Spinal cord (tissue), 10 donors: ENCODE data around the gene C9. TPM values are rescaled to one million over a fixed set of nuclear protein-coding genes. Genes with fewer than 3 reads are reported as not detected.

Experiments used
- DNase-seq, 6 donors: peaks; one replicate each; pipeline versions ENCODE4 v3.0.0 to v3.0.0-alpha.2; 2013 to 2015; ENCODE audit warnings: low spot score in 6 of 6, low read depth in 4 of 6
- H3K27ac ChIP-seq: one replicate; pipeline ENCODE4 v1.5.1; 2013; ENCODE audit warnings: low read depth, low read length, control low read depth
- H3K27me3 ChIP-seq: one replicate; pipeline ENCODE4 v1.6.1; 2013; ENCODE audit warnings: low read length; ENCODE audit not compliant: control insufficient read depth, insufficient read depth
- H3K36me3 ChIP-seq: one replicate; pipeline ENCODE4 v1.6.1; 2013; ENCODE audit warnings: low read length; ENCODE audit not compliant: control insufficient read depth, insufficient read depth
- H3K4me1 ChIP-seq: one replicate; pipeline ENCODE4 v1.6.1; 2013; ENCODE audit warnings: low read length; ENCODE audit not compliant: control insufficient read depth, insufficient read depth
- H3K4me3 ChIP-seq: one replicate; pipeline ENCODE4 v1.5.1; 2013; ENCODE audit warnings: low read depth, low read length, control low read depth
- H3K9me3 ChIP-seq: one replicate; pipeline ENCODE4 v1.6.1; 2013; ENCODE audit warnings: low read length; ENCODE audit not compliant: control insufficient read depth, insufficient read depth
- WGBS: methylation state at CpG from one replicate; pipeline ENCODE4 v1.1.5; 2013; ENCODE audit warnings: missing lambda C conversion rate; ENCODE audit not compliant: insufficient coverage; 5-methylcytosine and 5-hydroxymethylcytosine counted together
- polyA plus RNA-seq, 2 donors: library from polyadenylated mRNA; unstranded; fragments of 120-200 nt; gene quantifications; one replicate each; pipeline ENCODE4 v1.2.1, GENCODE V29; 2013; ENCODE audit not compliant: insufficient read length in 2 of 2
- total RNA-seq, 2 donors: library from RNA; depleted of rRNA in 1 of 2; stranded (reverse); fragments of 120-200 nt in 1 of 2; fragments of >200 nt in 1 of 2; gene quantifications; one replicate each; pipeline versions ENCODE4 v1.2.3 to v1.2.4, GENCODE V29; 2013 to 2014
- donor health status: healthy.

C9 gene
- total and polyA plus RNA-seq, 4 donors = 0.08 to 0.10 TPM; not detected in 2

- 89% methylated on average over 1 of the region's 4 CpGs for WGBS
- DNase-seq = no peak
- Histone ChIP-seq H3K27ac (no peak overlapping the region), H3K36me3 (no peaks in the 10 kb centered on the region), H3K4me3 (no peak overlapping the region), H3K4me1 (no peaks in the 10 kb centered on the region), H3K9me3 (peaks cover 2% of the 10 kb centered on the region), H3K27me3 (no peaks in the 10 kb centered on the region)
Observed at GRCh38 chr5:39315995-39316394, 48.3 kb downstream of the C9 start.

DNA sequence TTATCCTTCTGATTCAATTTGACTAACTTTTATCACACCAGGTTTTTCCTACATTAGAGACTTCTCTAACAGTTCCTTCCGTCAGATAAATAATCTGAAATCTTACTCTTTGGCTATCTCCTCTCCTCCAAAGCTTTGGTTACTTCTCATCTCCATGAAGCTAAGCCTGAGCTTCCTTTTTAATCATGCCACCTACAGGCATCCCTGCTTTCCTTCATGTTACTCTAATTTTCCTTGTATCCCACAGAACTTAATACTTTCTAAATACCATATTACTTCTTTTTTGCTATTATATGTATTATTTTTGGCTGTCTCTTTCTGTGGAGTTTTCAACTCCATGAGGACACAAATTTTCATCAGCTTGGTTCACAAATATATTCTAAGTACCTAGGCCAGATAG lies 49.7 kb downstream of the C9 start:
- H3K9me3 ChIP-seq = peaks cover 2% of the 10 kb centered on the region
- H3K36me3 ChIP-seq = no peaks in the 10 kb centered on the region
- 100% methylated on average over 1 of the region's 1 CpG for WGBS
- DNase-seq = no peak
- H3K4me1 ChIP-seq = no peaks in the 10 kb centered on the region
- no peaks in the 10 kb centered on the region for H3K27me3 ChIP-seq
- H3K4me3 ChIP-seq = no peak overlapping the region
- H3K27ac ChIP-seq = no peak overlapping the region

- WGBS = no CpG with 5 or more reads among the region's 1 CpG
Observed at GRCh38 chr5:39309534-39309933, 54.8 kb downstream of the C9 start.

DNA sequence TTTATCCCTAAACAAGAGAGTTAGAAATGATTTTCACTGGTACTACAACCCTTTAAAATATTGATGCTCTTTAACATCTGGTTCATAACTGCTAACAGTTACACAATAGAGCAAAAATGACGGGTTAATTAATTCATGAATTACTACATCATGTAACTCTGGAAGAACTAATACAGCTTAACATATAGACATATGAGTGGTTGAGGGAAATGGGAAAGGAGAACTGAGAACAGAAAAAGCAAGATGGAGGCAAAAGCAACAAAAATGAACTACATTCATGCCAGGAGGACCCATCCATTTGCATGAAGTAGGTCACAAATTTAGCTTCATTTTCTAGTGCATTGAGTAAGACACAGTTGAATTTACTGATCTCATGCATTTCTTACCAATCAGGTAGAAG lies 61.8 kb downstream of the C9 start:
- Histone ChIP-seq H3K4me1 (no peaks in the 10 kb centered on the region), H3K27me3 (no peaks in the 10 kb centered on the region), H3K4me3 (no peak overlapping the region), H3K27ac (no peak overlapping the region), H3K36me3 (no peaks in the 10 kb centered on the region), H3K9me3 (peaks cover 4% of the 10 kb centered on the region)
- no peak for DNase-seq
- WGBS = no CpG with 5 or more reads among the region's 1 CpG

More at GRCh38 chr5:39309534-39309933, 54.8 kb downstream of the C9 start:
- Histone ChIP-seq H3K4me1 (no peaks in the 10 kb centered on the region), H3K4me3 (no peak overlapping the region), H3K36me3 (no peaks in the 10 kb centered on the region), H3K27ac (no peak overlapping the region), H3K9me3 (no peaks in the 10 kb centered on the region), H3K27me3 (no peaks in the 10 kb centered on the region)
- DNase-seq = no peak

- DNase-seq = no peak
- Histone ChIP-seq H3K36me3 (no peaks in the 10 kb centered on the region), H3K4me1 (no peaks in the 10 kb centered on the region), H3K27me3 (no peaks in the 10 kb centered on the region), H3K4me3 (no peak overlapping the region), H3K9me3 (peaks cover 4% of the 10 kb centered on the region), H3K27ac (no peak overlapping the region)
Observed at GRCh38 chr5:39301406-39301805, 62.9 kb downstream of the C9 start.

- no peaks in the 10 kb centered on the region for H3K36me3 ChIP-seq
- H3K27me3 ChIP-seq = no peaks in the 10 kb centered on the region
- no peak overlapping the region for H3K27ac ChIP-seq
- no peaks in the 10 kb centered on the region for H3K4me1 ChIP-seq
- H3K9me3 ChIP-seq = peaks cover 4% of the 10 kb centered on the region
- DNase-seq = no peak
- no peak overlapping the region for H3K4me3 ChIP-seq
Observed at GRCh38 chr5:39299962-39300361, 64.3 kb downstream of the C9 start.

DNA sequence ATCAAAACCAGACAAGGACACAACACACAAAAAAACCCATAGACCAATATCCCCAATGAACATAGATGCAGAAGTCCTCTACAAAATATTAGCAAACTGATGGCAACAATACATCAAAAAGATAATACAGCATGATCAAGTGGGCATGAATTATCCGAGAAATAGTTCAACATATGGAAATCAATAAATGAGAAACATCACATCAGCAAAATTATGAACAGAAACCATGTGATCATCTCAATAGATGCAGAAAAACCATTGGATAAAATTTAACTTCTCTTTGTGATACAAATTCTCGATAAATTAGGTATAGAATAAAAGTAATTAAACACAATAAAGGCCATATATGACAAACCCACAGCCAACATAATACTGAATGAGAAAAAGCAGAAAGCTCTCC lies 69.6 kb downstream of the C9 start:
- no peak overlapping the region for H3K27ac ChIP-seq
- peaks cover 4% of the 10 kb centered on the region for H3K9me3 ChIP-seq
- no peaks in the 10 kb centered on the region for H3K4me1 ChIP-seq
- no peaks in the 10 kb centered on the region for H3K36me3 ChIP-seq
- DNase-seq = no peak
- H3K27me3 ChIP-seq = no peaks in the 10 kb centered on the region
- WGBS = no CpG with 5 or more reads among the region's 2 CpGs
- no peak overlapping the region for H3K4me3 ChIP-seq

- Histone ChIP-seq H3K9me3 (peaks cover 2% of the 10 kb centered on the region), H3K27me3 (no peaks in the 10 kb centered on the region), H3K4me1 (no peaks in the 10 kb centered on the region), H3K36me3 (no peaks in the 10 kb centered on the region), H3K27ac (no peak overlapping the region), H3K4me3 (no peak overlapping the region)
- no peak for DNase-seq
- WGBS = no CpG with 5 or more reads among the region's 5 CpGs
Observed at GRCh38 chr5:39284552-39284951, 79.7 kb downstream of the C9 start.

- Histone ChIP-seq H3K27me3 (no peaks in the 10 kb centered on the region), H3K4me1 (no peaks in the 10 kb centered on the region), H3K27ac (no peak overlapping the region), H3K9me3 (peaks cover 2% of the 10 kb centered on the region), H3K4me3 (no peak overlapping the region), H3K36me3 (no peaks in the 10 kb centered on the region)
- peak in 4 of 6 donors; percentile 2 to 67 (median 34) for DNase-seq
- WGBS = 60% methylated on average over 1 of the region's 3 CpGs
Observed at GRCh38 chr5:39283231-39283818, 81.0 kb downstream of the C9 start.

DNA sequence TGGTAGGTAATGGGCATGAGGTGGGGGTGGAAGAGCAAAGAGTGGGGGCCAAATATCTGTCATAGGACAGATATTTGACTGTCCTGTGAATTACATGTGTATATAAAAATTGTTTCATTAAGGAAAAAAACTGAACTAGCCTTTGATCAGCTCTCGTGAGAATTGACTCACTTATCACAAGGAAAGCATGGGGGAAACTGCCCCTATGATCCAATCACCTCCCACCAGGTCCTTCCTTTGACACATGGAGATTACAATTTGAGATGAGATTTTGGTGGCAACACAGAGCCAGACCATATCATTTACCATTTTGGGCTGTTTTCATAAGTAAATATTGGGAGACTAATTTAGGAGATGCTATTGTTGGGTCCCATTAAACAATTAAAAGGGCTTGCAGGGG lies 81.7 kb downstream of the C9 start:
- no CpG with 5 or more reads among the region's 1 CpG for WGBS
- no peak overlapping the region for H3K4me3 ChIP-seq
- H3K27me3 ChIP-seq = no peaks in the 10 kb centered on the region
- no peak for DNase-seq
- peaks cover 2% of the 10 kb centered on the region for H3K9me3 ChIP-seq
- no peaks in the 10 kb centered on the region for H3K36me3 ChIP-seq
- no peaks in the 10 kb centered on the region for H3K4me1 ChIP-seq
- no peak overlapping the region for H3K27ac ChIP-seq
